NCI-H2081 treated with DMSO at 0.1 percent for 48 hours (cell line): ENCODE measurements around the gene PAAF1.
A peak's percentile ranks its signal among the peaks of the same experiment; 100 is the strongest.
"Not testable (repeated sequence)": the region's sequence is repeated elsewhere in the genome, so short reads cannot be mapped to it uniquely, and the experiment has no call there.

Experiments used
- DNase-seq: peaks from one replicate; lab custom pipeline; 2025; lab: John Stamatoyannopoulos, UW

Gene PAAF1, protein sequence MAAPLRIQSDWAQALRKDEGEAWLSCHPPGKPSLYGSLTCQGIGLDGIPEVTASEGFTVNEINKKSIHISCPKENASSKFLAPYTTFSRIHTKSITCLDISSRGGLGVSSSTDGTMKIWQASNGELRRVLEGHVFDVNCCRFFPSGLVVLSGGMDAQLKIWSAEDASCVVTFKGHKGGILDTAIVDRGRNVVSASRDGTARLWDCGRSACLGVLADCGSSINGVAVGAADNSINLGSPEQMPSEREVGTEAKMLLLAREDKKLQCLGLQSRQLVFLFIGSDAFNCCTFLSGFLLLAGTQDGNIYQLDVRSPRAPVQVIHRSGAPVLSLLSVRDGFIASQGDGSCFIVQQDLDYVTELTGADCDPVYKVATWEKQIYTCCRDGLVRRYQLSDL

DNA sequence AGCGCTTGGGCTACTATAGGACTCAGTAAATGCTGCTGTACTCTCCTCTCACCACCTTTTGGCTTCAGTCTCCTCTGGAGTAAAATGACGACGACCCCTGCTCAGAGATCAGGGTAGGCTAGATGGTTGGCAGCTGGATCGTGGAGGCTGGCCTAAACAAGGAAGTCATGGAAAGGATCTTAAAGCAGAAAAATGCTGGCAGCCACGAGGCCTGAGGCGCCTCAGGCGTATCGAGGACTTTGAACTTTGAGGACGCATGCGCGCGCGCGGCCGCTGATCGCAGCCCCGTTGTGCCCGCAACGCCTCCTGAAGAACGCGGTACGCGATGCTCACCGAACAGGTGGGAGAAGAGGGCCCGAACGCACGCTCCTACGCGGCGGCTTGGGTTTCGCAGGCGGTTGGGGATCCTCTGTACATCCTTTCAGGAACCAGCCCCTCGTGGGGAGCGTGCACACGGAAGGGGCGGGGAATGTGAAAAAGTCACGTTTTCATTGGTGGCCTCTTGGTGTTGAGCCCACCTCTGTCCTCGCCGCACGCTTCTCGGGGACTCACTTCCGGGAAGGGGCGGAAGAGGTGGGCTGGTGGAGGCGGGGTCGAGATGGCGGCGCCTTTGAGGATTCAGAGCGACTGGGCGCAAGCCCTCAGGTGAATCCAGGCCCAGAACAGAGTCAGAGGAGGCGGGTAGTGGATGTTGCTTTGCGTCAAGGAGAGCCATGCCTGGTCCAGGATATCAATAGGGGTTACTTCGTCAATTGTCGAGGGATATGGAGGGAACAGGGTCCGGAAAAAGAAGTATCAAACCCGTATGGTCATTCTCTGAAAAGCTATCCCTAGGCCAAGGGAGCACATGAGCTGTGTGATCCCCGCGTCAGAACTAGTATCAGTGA, at the start of gene PAAF1, which contains the start of gene COA4:
PAAF1 (plus strand) TSS at position 576 of the 887 bp plus-strand sequence; CDS start at position 599, 23 bp downstream.
COA4 (minus strand) TSS at position 423 of the 887 bp plus-strand sequence. CDS start 3,468 bp downstream, outside the sequence.
- peak; percentile 88 for DNase-seq

DNA sequence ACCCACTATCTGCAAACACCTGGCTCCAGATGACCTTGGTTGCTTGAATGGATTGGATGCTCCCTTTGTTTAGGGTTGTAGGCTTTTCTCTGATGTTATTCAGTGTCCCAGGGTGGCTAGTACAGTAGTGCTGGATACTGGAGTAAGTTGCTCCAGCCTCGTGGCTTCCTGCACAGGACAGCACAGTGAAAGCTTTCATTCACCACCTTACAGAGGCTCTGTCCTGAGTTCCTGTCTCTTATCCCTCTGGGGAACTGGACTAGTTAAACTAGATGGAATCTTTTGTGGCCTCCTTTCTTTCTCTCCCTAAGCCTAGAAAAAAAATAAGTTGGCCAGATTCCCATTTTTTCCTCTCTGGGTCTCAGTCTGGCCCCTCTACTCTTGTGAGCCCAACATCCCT, 46.5 kb upstream of the PAAF1 start:
- no peak for DNase-seq

DNA sequence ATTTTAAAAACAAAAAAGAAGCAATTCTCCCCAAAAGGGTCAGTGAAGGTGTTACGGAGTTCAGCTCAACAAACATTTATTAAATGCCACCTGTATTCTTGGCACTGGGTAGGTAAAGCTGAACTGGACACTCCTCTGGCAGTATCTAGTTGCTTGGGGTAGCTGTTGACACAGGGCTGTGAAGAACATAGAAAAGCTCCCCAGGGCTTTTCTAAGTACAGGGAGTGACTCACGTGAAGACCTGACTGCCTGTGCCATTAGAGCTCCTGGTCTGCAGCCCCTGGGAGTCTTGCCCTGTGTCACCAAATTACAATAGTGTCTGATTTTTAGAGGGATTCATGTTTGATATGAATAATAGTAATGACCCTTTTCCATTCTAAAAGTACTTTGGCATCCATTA, 43.7 kb upstream of the PAAF1 start:
- no peak for DNase-seq

DNA sequence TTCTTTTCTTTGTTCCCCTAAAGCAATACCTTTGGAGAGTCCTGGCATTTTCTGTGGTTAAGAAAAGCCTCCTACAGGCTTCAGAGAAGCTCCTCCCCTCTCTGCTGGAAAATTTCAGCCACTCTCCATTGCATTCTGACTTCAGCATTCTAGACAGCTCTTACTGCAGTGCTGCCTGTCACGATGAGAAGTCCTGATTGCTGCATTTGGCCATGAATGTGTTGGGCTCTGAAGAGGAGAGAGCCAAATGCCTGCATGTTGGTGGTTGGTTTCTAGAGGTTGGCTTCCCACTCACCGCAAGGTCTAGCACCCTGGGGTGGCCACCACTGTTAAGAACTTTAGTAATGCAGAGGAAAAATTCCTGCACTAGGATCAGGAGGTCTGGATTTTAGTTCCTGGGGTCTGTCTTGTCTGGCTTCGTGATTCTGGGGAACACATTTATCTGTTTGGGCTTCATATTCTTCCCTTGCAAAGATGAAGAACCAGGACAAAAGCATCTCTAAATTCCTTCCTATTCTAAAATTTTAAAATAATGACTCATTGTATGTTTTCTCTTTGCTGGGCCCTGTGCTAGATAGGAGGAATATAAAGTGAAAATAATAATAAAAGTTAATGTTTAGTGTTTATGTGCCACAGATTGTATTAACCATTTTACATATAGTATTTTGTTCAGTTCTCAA, 38.2 kb upstream of the PAAF1 start:
- DNase-seq, result no peak

DNA sequence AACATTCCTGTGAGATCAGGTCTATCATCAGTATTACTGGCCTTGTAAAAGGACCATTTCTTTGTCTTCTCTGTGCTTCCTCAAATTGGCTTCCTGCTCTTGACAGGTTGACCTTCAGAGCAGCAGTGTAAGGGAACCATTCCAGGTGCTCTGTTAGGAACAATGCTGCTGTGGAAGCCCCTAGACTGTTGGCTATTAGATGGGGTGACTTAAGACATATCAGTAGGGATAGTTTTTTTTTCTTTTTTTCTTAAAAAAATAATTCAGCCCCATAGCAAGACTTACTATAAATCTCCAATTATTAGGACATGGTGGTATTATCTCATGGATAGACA, 37.7 kb upstream of the PAAF1 start:
- DNase-seq, result no peak

DNA sequence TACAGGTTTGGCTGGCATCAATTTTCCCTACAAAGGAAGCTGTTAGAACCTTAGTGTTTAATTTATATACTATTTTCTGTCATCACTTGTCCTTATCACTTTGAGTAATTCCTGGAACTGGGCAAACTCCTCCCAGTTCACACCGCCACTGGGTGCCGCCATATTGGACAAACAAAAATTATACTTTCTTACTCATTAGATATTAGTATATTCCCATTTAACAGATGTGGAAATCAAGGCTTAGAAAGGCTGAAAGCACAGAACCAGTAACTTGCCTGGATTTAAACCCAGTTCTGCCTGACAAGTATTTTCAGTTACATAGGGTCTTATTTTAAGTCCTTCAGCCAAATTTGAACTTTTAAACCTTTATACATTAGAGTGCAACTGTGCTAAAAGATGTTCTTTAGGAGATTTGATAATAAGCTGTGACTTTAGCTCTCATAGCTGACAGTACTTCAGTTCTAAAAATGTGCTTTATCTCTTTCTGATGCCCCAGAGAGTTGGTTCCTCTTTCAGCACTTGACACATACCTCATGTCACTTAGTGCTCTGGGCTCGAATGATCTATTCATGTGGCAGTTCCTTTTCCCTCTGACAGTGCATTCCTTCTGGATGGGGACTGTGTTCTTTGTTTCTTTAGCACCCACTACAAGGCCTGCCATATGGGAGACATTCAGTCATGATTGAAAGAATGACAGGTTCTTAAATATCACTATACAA, 25.6 kb upstream of the PAAF1 start:
- DNase-seq, result no peak

DNA sequence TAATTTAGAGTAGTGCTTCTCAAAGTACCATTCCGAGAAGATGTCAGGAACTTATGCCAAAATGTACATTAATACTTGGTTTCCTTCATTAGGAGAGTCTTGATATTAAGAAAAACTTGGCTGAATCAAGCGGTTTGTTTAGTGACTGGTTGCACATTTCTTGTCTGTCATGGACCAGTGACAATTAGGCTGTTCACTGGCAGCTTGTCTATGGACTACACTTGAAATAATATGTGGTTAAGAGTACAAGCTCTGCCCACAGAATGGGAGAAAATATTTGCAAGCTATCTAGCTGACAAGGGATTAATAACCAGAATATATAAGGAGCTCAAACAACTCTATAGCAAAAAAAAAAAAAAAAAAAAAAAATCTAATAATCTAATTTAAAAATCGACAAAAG, 24.8 kb upstream of the PAAF1 start:
- DNase-seq, result no peak

DNA sequence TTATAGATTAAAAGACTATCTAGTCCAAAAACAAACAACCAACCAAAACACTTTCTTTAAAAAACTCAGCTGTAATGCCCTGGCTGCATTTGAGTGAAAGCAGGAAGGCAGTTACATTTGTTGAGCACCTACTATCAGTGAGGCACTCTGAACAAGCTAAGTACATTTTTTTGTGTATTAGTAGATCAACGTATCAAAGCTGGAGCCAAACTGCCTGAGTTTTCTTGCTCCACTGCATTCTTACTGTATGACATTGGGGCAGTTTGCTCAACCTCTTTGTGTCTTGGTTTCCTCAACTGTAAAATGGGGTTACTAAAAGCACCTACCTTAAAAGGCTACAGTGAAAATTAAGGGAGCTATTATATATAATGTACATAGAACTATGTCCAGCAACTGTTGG, 22.1 kb upstream of the PAAF1 start:
- DNase-seq, result no peak

DNA sequence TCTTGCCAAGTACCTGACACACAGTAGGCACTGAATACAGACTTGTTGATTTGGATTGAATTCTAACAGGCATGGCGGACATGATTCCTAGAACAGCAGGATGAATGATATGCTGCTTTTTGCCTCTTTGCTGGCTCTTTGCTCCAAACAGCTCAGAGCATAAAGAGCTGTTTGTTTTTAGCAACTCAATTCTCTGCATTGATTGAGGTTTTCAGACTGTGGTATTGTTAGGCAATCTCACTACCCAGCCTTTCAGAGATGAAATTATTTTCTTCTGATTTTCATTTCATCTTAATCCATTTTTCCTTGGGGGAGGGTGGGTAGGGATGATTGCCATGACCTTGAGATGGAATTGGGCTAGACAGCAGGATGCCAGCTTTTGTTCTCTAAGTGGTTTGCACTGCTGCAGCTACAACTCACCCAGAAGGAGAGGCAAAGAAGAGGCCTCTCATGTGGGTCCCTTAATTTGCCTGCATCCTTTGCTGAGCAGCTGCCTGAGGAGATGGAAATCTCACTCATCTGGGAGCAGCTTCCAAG, 20.7 kb upstream of the PAAF1 start:
- no peak for DNase-seq

DNA sequence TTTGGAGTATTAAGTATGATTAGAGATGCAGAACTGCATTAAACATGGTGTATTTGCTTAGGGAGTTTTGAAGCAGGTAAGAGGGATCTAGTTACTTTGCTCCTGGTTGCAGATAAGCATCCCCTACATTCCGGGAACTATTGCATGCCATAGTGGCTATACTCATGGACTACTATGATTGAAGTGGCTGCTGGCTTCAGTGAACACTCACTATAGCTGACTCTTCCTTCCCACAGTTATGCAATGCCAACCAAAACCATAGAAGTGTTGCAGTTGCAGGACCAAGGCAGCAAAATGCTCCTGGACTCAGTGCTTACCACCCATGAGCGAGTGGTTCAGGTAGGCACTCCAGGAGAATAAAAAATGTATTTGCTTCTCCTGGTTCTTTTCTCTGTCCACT, 17.1 kb upstream of the PAAF1 start:
- no peak for DNase-seq

DNA sequence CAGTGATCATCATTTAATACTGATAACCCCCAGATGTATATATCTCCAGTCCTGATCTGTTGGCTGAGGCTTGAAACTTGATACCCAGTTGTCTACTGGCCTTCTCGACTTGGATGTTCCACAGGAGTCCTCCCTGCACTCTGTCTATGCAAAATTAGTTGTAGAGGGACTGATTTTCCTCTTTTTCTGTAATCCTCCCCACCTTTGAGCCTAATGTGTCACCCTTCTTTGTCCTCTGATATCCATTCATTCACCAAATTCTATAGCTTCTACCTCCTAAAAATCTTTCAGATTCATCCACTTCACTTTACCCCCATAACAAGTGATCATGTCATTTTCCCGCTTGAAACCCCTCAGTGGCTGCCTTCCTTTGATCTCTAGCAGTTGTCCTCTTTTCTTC, 16.6 kb upstream of the PAAF1 start:
- DNase-seq, result no peak

DNA sequence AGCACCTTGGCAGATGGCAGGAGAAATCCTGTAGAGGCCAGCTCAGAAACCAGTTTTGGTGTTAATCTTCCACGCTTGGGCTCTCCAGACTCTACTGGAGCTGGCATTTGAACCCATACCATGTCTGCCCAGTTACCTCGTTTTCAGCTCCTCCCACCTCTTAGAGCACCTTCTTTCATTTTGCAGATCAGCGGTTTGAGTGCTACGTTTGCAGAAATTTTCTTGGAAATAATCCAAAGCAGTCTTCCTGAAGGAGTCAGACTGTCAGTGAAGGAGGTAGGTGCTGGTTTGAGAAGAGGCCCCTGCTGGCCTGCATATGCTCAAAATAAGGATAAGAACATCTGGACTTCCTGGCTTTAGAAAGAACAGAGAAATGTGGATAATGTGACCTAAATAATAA, 13.8 kb upstream of the PAAF1 start:
- DNase-seq, result no peak

DNA sequence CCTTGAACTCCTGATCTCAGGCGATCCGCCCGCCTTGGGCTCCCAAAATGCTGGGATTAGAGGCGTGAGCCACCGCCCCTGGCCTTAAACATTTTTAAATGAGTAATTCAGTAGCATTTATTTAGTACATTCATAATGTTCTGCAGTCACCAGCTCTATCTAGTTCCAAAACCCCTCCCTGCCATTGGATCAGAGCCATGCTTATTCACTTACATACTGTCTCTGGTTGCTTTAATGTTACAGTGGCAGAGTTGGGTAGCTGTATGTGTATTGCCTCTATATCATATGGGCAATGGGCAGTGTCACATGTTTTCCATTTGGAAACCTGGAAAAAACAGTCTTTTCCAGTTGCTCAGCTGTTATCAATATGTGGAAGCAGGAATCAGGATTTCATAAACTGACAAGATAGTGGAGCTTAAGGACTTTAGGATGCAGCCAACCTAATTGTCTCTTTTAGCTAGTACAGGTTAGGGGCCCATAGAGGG, 10.7 kb upstream of the PAAF1 start:
- no peak for DNase-seq

DNA sequence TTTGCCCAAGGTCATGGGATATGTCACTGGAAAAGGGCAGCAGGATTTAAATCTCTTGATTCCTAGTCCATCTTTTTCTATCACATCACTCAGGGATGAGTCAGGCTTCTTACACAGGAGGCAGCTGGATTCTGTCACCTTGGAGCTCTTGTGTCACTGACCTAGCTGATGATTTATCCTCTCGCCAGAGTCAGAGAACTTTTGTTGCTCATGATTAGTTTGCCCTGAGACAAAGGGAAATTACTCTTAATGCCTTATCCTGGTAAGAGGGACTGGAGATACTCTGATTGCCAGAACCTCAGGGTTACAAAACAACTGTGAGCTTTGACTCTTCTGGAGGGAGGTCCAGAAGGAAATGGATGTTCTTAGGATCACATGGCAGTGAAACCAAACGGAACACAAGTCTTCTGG, 10.2 kb upstream of the PAAF1 start:
- DNase-seq, result no peak

DNA sequence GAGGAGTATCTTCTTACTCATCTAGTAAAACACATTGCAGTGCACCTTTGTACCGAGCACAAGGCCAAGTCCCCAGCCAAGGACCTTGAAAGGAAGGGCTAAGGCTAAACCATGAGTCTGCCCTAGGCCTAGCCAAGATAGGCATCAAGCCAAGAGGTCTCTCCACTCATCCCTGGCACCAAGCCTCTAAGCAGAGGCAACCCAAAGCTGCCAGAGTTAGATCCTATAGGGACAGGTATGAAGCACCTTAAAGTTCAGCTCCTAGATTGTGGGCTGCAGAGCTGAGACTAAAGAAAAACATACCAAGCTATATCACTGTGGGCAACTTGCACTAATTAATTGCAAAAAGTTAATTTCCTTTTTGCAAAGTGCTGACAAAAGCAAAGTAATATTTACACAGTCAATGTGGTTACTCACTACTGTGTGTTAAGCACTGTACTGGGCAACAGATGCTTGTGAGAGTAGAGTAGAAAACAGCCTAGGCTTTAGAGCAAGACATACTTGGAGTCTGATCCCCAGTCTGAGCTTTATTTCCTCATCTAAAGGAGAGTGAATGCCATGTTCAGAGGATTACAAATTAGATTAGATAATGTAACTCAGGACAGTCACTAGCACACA, 7.4 kb upstream of the PAAF1 start:
- no peak for DNase-seq

DNA sequence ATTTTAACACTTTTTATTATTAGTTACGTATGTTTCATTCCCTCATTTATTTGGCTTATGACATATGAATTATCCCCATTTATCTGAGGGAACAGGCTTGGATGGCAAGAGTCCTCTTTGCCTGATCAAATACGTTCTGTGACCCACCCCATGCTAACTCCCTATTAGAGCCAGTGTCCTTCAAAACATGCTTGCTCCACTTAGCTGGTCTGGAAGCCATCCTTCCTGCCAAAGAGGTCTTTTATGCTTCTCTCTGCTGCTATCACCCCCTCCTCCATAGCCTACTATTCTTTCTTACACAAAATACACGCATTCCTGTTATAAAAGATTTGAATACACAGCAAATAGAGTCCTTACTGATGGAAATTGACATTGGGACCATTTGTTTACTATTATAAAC, 6.5 kb upstream of the PAAF1 start:
- DNase-seq, result no peak

DNA sequence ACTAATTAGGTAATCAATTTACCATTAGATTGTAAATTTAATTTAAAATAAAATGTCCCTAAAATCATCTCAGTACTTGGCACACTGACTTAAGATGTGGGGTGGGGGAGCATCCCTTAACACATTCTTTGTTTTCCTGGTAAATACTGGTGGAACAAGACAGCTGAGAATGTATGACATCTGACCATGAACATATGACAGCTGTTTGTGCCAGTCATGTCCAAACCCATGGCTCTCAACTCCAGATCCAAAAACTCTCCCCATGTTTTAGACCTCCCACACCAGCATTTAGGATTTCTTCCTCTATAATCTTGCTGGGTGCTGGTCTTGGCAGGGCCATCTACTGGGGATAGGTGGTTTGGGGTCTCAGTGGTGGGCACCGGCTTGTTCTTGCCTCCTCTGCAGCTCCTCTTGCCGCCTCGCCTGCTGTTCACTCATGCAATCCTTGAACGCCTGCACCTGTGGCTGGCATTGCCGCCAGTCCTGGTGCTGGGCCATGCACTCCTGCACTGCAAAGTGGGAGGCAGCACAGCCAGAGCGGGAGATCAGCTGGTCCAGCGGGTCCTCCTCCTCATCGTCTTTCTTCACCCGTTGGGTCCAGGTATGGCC, 3.9 kb upstream of the PAAF1 start:
- DNase-seq, result no peak

DNA sequence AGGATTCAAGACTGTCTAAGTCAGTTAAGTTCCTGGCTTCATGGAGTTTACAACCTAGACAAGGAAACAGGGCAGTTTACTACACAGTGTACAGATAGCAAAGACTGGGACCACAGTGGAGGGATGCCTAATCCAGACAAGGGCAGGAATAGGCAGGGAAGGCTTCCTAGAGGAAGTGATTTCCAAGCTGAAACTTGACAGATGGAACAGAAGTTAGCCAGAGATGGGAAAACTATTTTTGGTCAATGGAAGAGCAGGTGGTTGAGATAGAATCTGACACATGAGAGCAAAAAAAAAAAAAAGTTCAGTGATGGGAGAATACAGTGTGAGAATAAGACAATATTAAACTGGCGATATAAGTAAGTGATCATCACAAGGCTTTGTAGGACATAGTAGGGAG, 1.4 kb upstream of the PAAF1 start:
- no peak for DNase-seq

DNA sequence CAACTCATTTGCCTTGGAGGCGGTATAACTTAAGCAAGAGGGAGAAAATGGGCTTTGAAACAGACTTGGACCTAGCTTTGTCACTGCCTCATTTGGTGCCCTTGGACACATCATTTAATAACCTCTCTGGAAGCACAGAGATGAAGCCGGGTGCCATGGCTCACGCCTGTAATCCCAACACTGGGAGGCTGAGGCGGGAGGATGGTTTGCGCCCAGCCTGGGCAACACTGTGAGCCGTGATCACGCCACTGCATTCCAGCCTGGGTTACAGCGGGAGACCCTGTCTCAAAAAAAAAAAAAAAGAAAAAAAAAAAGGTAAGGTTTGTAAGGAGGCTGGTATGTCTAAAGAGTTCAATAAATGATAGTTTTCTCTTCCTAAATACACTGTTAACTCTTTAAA, 959 bp upstream of the PAAF1 start:
- no peak for DNase-seq

DNA sequence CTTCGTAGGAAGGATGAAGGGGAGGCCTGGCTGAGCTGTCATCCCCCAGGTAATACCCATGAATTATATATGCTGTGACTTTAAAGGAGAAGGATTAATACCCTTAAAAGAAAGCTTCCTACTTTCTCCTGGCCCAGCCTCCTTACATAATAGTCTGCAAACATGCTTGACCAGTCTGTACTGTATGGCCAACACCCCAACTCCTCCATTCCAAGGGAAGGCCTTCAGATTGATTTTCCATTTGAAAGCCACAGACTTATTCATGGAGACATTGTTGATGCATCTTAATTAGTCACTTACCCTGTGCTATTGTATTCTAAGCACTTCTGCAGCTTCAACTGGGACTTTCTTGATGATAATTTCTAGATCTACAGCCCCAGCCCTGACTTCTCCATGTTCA, 2.0 kb downstream of the PAAF1 start:
- DNase-seq, result no peak

DNA sequence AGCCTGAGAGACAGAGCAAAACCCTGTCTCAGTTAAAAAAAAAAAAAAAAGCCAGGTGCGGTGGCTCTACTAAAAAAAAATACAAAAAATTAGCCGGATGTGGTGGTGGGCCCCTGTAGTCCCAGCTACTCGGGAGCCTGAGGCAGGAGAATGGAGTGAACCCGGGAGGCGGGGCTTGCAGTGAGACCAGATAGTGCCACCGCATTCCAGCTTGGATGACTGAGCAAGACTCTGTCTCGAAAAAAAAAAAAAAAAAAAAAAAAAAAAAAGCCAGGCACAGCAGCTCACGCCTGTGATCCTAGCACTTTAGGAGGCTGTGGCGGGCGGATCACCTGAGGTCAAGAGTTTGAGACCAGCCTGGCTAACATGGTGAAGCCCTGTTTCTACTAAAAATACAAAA, 3.6 kb downstream of the PAAF1 start:
- not testable (repeated sequence) for DNase-seq
